SU-DHL-6 (cell line): Measurements from ENCODE around the gene LRRC2.
"Not testable (repeated sequence)": the region's sequence is repeated elsewhere in the genome, so short reads cannot be mapped to it uniquely, and the experiment has no call there.

ENCODE experiments used
- H2AFZ ChIP-seq: fragments of 200-600 bp; sonication (generic); 2 replicates; pipeline ENCODE4 v1.6.1; 2014; ENCODE audit warnings: low read depth, mild to moderate bottlenecking, moderate library complexity, mixed read lengths, antibody characterized with exemption, low read length; ENCODE audit not compliant: severe bottlenecking
- H3F3A ChIP-seq: fragments of 200-600 bp; shearing (Covaris generic); 2 replicates; pipeline ENCODE4 v1.6.0; 2016; ENCODE audit warnings: antibody characterized with exemption, mild to moderate bottlenecking; ENCODE audit not compliant: insufficient read depth
- H3K27ac ChIP-seq: fragments of 200-600 bp; sonication (generic); 2 replicates; pipeline ENCODE4 v1.5.1; 2016; ENCODE audit warnings: low read depth, mild to moderate bottlenecking, low read length, moderate library complexity, mixed read lengths
- H3K27me3 ChIP-seq: fragments of 200-600 bp; sonication (generic), shearing (Covaris generic); 2 replicates; pipeline ENCODE4 v1.6.0; 2014; ENCODE audit warnings: mild to moderate bottlenecking, low read length
- H3K36me3 ChIP-seq: fragments of 200-600 bp; sonication (generic); 2 replicates; pipeline ENCODE4 v1.6.1; 2014; ENCODE audit warnings: mild to moderate bottlenecking, low read length, mixed read lengths
- H3K4me2 ChIP-seq: fragments of 300-600, 200-600 bp; shearing (Covaris generic), sonication (generic); 2 replicates; pipeline ENCODE4 v1.6.0; 2014; ENCODE audit warnings: low read length, low read depth, mild to moderate bottlenecking; ENCODE audit not compliant: poor library complexity, severe bottlenecking
- H3K4me3 ChIP-seq: fragments of 200-600 bp; sonication (generic); 2 replicates; pipeline ENCODE4 v1.5.1; 2014; ENCODE audit warnings: antibody characterized with exemption, low read length, mild to moderate bottlenecking, mixed read lengths; ENCODE audit not compliant: insufficient read depth, poor library complexity, severe bottlenecking
- H3K79me2 ChIP-seq: fragments of 200-600 bp; sonication (generic); 2 replicates; pipeline ENCODE4 v1.6.1; 2014; ENCODE audit warnings: mild to moderate bottlenecking, low read length, moderate library complexity; ENCODE audit not compliant: insufficient read depth
- H3K9ac ChIP-seq: fragments of 200-600 bp; sonication (generic); 2 replicates; pipeline ENCODE4 v1.7.0; 2014; ENCODE audit warnings: mild to moderate bottlenecking, low read length
- H3K9me2 ChIP-seq: fragments of 200-600 bp; sonication (generic); replicated peaks from 2 replicates; pipeline ENCODE4 v1.6.1; 2014; ENCODE audit warnings: low read length; ENCODE audit not compliant: insufficient read depth
- H3K9me3 ChIP-seq: fragments of 200-600 bp; sonication (generic); 2 replicates; pipeline ENCODE4 v1.6.1; 2014; ENCODE audit warnings: low read length, mixed read lengths; ENCODE audit not compliant: insufficient read depth
- H4K20me1 ChIP-seq: fragments of 200-600 bp; sonication (generic); 2 replicates; pipeline ENCODE4 v1.6.1; 2014; ENCODE audit warnings: low read depth, mild to moderate bottlenecking, antibody characterized with exemption, low read length, moderate library complexity, mixed read lengths
- CTCF ChIP-seq: fragments of 200-600 bp; sonication (generic); IDR thresholded peaks from one replicate; pipeline ENCODE4 v1.5.1; 2017; ENCODE audit warnings: antibody characterized with exemption, mild to moderate bottlenecking, low read length, moderate library complexity; ENCODE audit not compliant: insufficient read depth, poor library complexity, severe bottlenecking
- EZH2phosphoT487 ChIP-seq: fragments of 200-600 bp; sonication (generic), shearing (Covaris generic); conservative IDR thresholded peaks from 2 replicates; pipeline ENCODE4 v1.6.1; 2018; ENCODE audit warnings: mild to moderate bottlenecking, antibody characterized with exemption, low read length, moderate library complexity, mixed read lengths

LRRC2 gene

GRCh38 chr3:46496746-46497555 lies 69.2 kb downstream of the LRRC2 start:
- no peaks in the 10 kb centered on the region for H3F3A ChIP-seq
- H3K9me2 ChIP-seq, result no peaks in the 10 kb centered on the region
- no peaks in the 10 kb centered on the region for H3K27me3 ChIP-seq
- H3K4me2 ChIP-seq, result no peak overlapping the region
- H3K27ac ChIP-seq, result no peak overlapping the region
- no peak overlapping the region for H2AFZ ChIP-seq
- H4K20me1 ChIP-seq, result no peaks in the 10 kb centered on the region
- no peaks in the 10 kb centered on the region for H3K9me3 ChIP-seq
- TF ChIP-seq EZH2phosphoT487 (no peak), CTCF (peak; percentile 72)
- no peaks in the 10 kb centered on the region for H3K79me2 ChIP-seq
- no peaks in the 10 kb centered on the region for H3K36me3 ChIP-seq
- H3K9ac ChIP-seq, result peak overlapping the region; percentile 38; the same call in 1 of the 2 replicates
- no peak overlapping the region for H3K4me3 ChIP-seq

- TF ChIP-seq CTCF (no peak), EZH2phosphoT487 (no peak)
- no peaks in the 10 kb centered on the region for H4K20me1 ChIP-seq
- no peaks in the 10 kb centered on the region for H3K9me2 ChIP-seq
- no peaks in the 10 kb centered on the region for H3K36me3 ChIP-seq
- H3K9me3 ChIP-seq, result no peaks in the 10 kb centered on the region
- 0 out of 2 replicates have a peak, but pooled peaks cover 1% of the 10 kb centered on the region for H3F3A ChIP-seq
- no peak overlapping the region for H3K4me3 ChIP-seq
- H3K27me3 ChIP-seq, result no peaks in the 10 kb centered on the region
- H3K4me2 ChIP-seq, result no peak overlapping the region
- no peak overlapping the region for H2AFZ ChIP-seq
- no peaks in the 10 kb centered on the region for H3K79me2 ChIP-seq
- no peak overlapping the region for H3K27ac ChIP-seq
- H3K9ac ChIP-seq, result no peak overlapping the region
Observed at GRCh38 chr3:46495901-46496456, 70.1 kb downstream of the LRRC2 start.

GRCh38 chr3:46494491-46494890 lies 71.6 kb downstream of the LRRC2 start:
- not testable (repeated sequence) for H3K79me2 ChIP-seq, H4K20me1 ChIP-seq, H3K36me3 ChIP-seq, H3F3A ChIP-seq, H3K4me2 ChIP-seq, H3K27me3 ChIP-seq, H3K9ac ChIP-seq, H3K9me3 ChIP-seq, H3K27ac ChIP-seq, H2AFZ ChIP-seq, H3K9me2 ChIP-seq, H3K4me3 ChIP-seq
